Smooth muscle cell (in vitro differentiated cells): Measurements from ENCODE around the gene NMT1. TPM values are rescaled to one million over a fixed set of nuclear protein-coding genes. Genes with fewer than 3 reads are reported as not detected.

ENCODE experiments used
- DNase-seq: peaks from one replicate; lab custom pipeline; 2025; ENCODE audit not compliant: unreplicated experiment; lab: John Stamatoyannopoulos, UW
- H2AFZ ChIP-seq: fragments of 200-600 bp; sonication (generic); 2 replicates; pipeline ENCODE4 v1.6.0; 2016; ENCODE audit warnings: antibody characterized with exemption, low read depth, mild to moderate bottlenecking
- H3F3A ChIP-seq: fragments of 200-600 bp; sonication (generic); 2 replicates; pipeline ENCODE4 v1.6.0; 2017; ENCODE audit warnings: antibody characterized with exemption, low read depth
- H3K27ac ChIP-seq: fragments of 200-600 bp; sonication (generic); 2 replicates; pipeline ENCODE4 v1.5.1; 2016; ENCODE audit warnings: low read depth, mild to moderate bottlenecking
- H3K27me3 ChIP-seq: fragments of 200-600 bp; sonication (generic); 2 replicates; pipeline ENCODE4 v1.6.1; 2016; ENCODE audit warnings: low read depth, mild to moderate bottlenecking
- H3K36me3 ChIP-seq: fragments of 200-600 bp; sonication (generic); 2 replicates; pipeline ENCODE4 v1.5.1; 2016; ENCODE audit warnings: low read depth
- H3K4me1 ChIP-seq: fragments of 200-600 bp; sonication (generic); 2 replicates; pipeline ENCODE4 v1.5.1; 2016; ENCODE audit warnings: low read depth
- H3K4me2 ChIP-seq: fragments of 200-600 bp; sonication (generic); 2 replicates; pipeline ENCODE4 v1.6.0; 2016; ENCODE audit warnings: mild to moderate bottlenecking
- H3K4me3 ChIP-seq: fragments of 200-600 bp; sonication (generic); 2 replicates; pipeline ENCODE4 v1.5.1; 2016; ENCODE audit warnings: mild to moderate bottlenecking
- H3K79me2 ChIP-seq: fragments of 200-600 bp; sonication (generic); 2 replicates; pipeline ENCODE4 v1.6.0; 2016; ENCODE audit warnings: low read depth, mild to moderate bottlenecking
- H3K9ac ChIP-seq: fragments of 200-600 bp; sonication (generic); 2 replicates; pipeline ENCODE4 v1.6.0; 2016; ENCODE audit warnings: low read depth
- H3K9me3 ChIP-seq: fragments of 200-600 bp; sonication (generic); replicated peaks from 2 replicates; pipeline ENCODE4 v1.5.1; 2016; ENCODE audit warnings: low read depth
- H4K20me1 ChIP-seq: fragments of 200-600 bp; sonication (generic); 2 replicates; pipeline ENCODE4 v1.6.0; 2016; ENCODE audit warnings: low read depth
- CTCF ChIP-seq: fragments of 200-600 bp; sonication (generic); IDR thresholded peaks from 2 replicates; pipeline ENCODE4 v1.5.1; 2017; ENCODE audit warnings: borderline replicate concordance, mild to moderate bottlenecking, antibody characterized with exemption; ENCODE audit not compliant: insufficient read depth, poor library complexity, severe bottlenecking
- WGBS: methylation state at CpG from one replicate; pipeline ENCODE4 v1.1.7; 2016; ENCODE audit warnings: low lambda C conversion rate; 5-methylcytosine and 5-hydroxymethylcytosine counted together
- polyA plus RNA-seq: library from polyadenylated mRNA; unstranded; fragments of >200 nt; fragmentation: Nextera tagmentation; extraction: Ambion mirVana; gene quantifications from 2 replicates; pipeline ENCODE4 v1.2.1, GENCODE V29; 2016
- total RNA-seq: library from RNA; depleted of rRNA; stranded (reverse); fragments of >200 nt; gene quantifications from 2 replicates; pipeline ENCODE4 v1.2.3, GENCODE V29; 2014

NMT1 gene
- total and polyA plus RNA-seq, 2 experiments from 2014 or later, result 87.6 to 105 TPM

DNA sequence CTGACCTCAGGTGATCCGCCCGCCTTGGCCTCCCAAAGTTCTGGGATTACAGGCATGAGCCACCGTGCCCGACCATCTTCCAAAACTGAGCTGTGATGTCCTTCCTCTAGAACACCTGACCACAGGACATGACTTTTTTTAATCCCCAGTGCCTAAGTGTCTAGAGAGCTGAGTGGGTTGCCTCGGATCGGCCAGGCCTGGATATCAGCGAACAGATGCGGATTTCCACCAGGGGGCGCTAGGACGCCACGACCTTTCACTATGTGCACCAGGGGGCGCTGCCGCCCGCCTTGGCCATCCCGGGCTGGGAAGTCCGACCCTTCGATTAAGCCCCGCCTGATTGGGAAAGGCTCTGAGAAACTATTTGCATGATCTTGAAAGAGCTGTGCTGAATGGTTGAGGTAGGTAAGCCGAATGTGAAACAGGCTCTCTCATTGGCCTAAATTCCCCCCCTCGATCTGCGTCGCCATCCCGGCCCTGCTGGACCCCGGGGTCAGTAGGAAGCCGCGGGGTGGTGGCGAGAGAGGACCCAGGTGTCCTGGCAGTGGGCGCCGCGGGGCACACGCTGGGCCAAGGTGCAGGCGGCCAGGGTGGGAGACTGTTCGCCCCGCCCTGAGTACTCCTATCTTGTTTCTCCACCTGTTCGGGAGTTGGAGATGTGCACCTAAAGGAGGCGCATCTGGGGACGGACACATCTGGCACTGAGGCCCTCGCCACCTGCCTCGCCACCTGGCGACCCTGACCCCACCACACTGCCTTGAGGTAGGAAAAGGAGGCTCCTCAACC lies 74.3 kb downstream of the NMT1 start, which contains the start of gene ACBD4:
ACBD4 (plus strand) TSS at position 496 of the 786 bp plus-strand sequence. CDS start 458 bp downstream, outside the sequence.
- no peak within 1 kb of the TSS for H3K27ac ChIP-seq
- H3K9ac ChIP-seq, result peak within 1 kb of the TSS; percentile 21
- 11% methylated on average over 39 of the region's 40 CpGs for WGBS
- no peaks in the 10 kb centered on the region for H3K36me3 ChIP-seq
- DNase-seq, result peak; percentile 92
- peak within 1 kb of the TSS; percentile 90 for H3K4me2 ChIP-seq
- peak within 1 kb of the TSS; percentile 59 for H3K4me3 ChIP-seq
- H3K27me3 ChIP-seq, result no peaks in the 10 kb centered on the region
- TF ChIP-seq CTCF, result peak; percentile 100
- H4K20me1 ChIP-seq, result no peaks in the 10 kb centered on the region
- H3F3A ChIP-seq, result peaks cover 5% of the 10 kb centered on the region
- peaks cover 14% of the 10 kb centered on the region for H3K79me2 ChIP-seq
- no peaks in the 10 kb centered on the region for H3K9me3 ChIP-seq
- peaks cover 9% of the 10 kb centered on the region for H3K4me1 ChIP-seq
- peak within 1 kb of the TSS; percentile 28 for H2AFZ ChIP-seq

DNA sequence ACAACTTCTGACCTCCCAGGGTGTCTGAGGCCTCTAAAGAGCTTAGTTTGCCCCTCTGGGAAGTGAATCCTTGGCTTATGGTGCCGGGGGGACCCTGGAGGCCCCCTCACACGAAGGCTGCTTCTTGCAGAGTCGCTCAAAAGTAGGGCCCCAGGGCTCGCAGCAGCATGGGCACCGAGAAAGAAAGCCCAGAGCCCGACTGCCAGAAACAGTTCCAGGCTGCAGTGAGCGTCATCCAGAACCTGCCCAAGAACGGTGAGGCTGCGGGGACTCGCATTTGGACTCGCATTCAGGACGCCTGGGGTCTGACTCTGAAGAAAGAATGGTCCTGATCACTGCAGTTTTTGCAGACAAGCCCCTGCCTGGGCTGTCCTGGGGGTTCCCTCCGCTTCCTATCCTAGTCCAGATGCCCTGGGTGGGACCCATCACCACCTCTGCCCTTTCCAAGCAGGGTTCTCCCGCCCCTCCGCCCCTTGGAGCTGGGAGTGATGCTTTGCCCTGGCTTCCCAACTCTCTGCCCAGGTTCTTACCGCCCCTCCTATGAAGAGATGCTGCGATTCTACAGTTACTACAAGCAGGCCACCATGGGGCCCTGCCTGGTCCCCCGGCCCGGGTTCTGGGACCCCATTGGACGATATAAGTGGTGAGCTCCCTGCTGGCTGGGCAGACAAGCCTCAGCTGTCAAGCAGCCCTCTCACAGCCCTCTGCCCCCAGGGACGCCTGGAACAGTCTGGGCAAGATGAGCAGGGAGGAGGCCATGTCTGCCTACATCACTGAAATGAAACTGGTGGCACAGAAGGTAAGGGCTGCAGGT lies 75.1 kb downstream of the NMT1 start:
- Histone ChIP-seq H3K9ac (peak overlapping the region; percentile 21), H3K79me2 (peaks cover 9% of the 10 kb centered on the region), H3K27me3 (no peaks in the 10 kb centered on the region), H3K9me3 (no peaks in the 10 kb centered on the region), H4K20me1 (no peaks in the 10 kb centered on the region), H3K36me3 (no peaks in the 10 kb centered on the region), H3K4me3 (peak overlapping the region; percentile 59), H3K27ac (no peak overlapping the region), H3K4me1 (peaks cover 8% of the 10 kb centered on the region), H3F3A (no peaks in the 10 kb centered on the region), H2AFZ (peak overlapping the region; percentile 28), H3K4me2 (peak overlapping the region; percentile 90)
- no peak for DNase-seq
- WGBS, result 83% methylated on average over 19 of the region's 21 CpGs
- no peak for TF ChIP-seq CTCF

- Histone ChIP-seq H3K4me3 (no peak overlapping the region), H3K27me3 (no peaks in the 10 kb centered on the region), H3K27ac (no peak overlapping the region), H3K4me2 (no peak overlapping the region), H2AFZ (no peak overlapping the region), H3K4me1 (peaks cover 4% of the 10 kb centered on the region), H3K79me2 (peaks cover 1% of the 10 kb centered on the region), H3F3A (no peaks in the 10 kb centered on the region), H3K9ac (no peak overlapping the region), H3K36me3 (no peaks in the 10 kb centered on the region), H4K20me1 (no peaks in the 10 kb centered on the region), H3K9me3 (no peaks in the 10 kb centered on the region)
- DNase-seq, result no peak
- no peak for TF ChIP-seq CTCF
- 87% methylated on average over 11 of the region's 12 CpGs for WGBS
These were observed 75.9 kb downstream of the NMT1 start for GRCh38 chr17:45136846-45137560.
